ENCODE results near the gene IL18BP.

The IL18BP gene

GRCh38 chr11:72003776-72004171 lies 5.1 kb downstream of the IL18BP start:
- peaks cover 5% of the 10 kb centered on the region for H3K36me3 Mint-ChIP-seq
- H3K27me3 Mint-ChIP-seq, result no peaks in the 10 kb centered on the region
- peaks cover 28% of the 10 kb centered on the region for H3K4me1 Mint-ChIP-seq
- no peak overlapping the region for H3K27ac Mint-ChIP-seq
- H3K9me3 Mint-ChIP-seq, result no peaks in the 10 kb centered on the region
- H3K4me3 Mint-ChIP-seq, result no peak overlapping the region

GRCh38 chr11:72004515-72005346 lies 6.0 kb downstream of the IL18BP start:
- Mint-ChIP-seq H3K27ac (no peak overlapping the region), H3K4me1 (peaks cover 19% of the 10 kb centered on the region), H3K9me3 (no peaks in the 10 kb centered on the region), H3K27me3 (no peaks in the 10 kb centered on the region), H3K4me3 (no peak overlapping the region), H3K36me3 (peaks cover 5% of the 10 kb centered on the region)

DNA sequence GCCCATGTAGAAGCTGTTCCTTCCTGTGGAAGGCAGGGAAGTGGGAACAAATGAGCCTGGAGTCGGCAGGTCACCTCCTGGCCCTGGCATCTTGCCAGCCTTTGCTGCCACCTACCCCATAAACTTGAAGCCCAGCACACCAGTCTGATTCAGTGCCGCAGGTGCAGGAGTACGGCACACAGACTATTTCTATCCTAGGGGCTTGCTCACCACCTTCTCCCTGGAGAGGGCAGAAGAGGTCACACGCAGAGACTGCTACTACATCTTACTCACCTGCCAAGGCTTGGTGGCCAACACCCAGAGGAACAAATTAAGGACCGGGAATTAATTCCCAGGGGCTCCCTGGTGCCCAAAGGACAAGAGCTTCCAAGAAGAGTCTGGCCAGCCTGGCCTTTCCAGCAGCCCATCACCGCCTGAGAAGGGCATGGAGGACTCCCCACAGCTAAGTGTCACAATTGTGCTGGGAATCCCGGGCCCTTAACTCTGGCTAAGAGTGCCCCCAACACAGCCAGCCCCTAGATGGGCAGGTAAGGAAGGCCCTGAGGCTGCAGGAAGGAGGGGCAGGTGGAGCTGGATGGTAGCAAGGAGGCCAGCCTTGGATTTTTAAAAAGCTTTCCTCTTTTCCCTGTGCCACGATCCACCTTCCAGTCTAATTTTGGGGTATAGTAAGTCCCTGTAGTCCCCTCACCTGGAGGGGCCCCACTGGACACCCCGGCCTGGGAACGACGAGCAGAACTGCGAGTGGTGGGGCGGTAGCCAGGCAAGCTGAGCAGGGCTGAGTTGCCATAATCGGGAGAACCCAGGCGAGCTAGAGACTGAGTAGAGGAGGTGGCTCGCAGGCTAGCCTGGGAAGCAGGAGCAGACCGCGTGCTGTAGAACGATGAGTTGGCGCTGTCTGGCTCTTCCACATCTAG lies 6.9 kb downstream of the IL18BP start:
- peaks cover 5% of the 10 kb centered on the region for H3K36me3 Mint-ChIP-seq
- no peaks in the 10 kb centered on the region for H3K27me3 Mint-ChIP-seq
- H3K4me3 Mint-ChIP-seq, result no peak overlapping the region
- no peaks in the 10 kb centered on the region for H3K9me3 Mint-ChIP-seq
- H3K4me1 Mint-ChIP-seq, result peaks cover 11% of the 10 kb centered on the region
- peak overlapping the region; percentile 12 for H3K27ac Mint-ChIP-seq

- H3K27me3 Mint-ChIP-seq, result no peaks in the 10 kb centered on the region
- H3K4me1 Mint-ChIP-seq, result peaks cover 10% of the 10 kb centered on the region
- H3K36me3 Mint-ChIP-seq, result peaks cover 5% of the 10 kb centered on the region
- no peak overlapping the region for H3K4me3 Mint-ChIP-seq
- H3K27ac Mint-ChIP-seq, result no peak overlapping the region
- no peaks in the 10 kb centered on the region for H3K9me3 Mint-ChIP-seq
Observed at GRCh38 chr11:72006309-72007088, 7.8 kb downstream of the IL18BP start.

- Mint-ChIP-seq H3K4me1 (peaks cover 5% of the 10 kb centered on the region), H3K36me3 (peaks cover 2% of the 10 kb centered on the region), H3K27ac (peak overlapping the region; percentile 23), H3K4me3 (no peak overlapping the region), H3K9me3 (no peaks in the 10 kb centered on the region), H3K27me3 (no peaks in the 10 kb centered on the region)
Observed at GRCh38 chr11:72007089-72007476, 8.4 kb downstream of the IL18BP start.

- no peak overlapping the region for H3K27ac Mint-ChIP-seq
- no peaks in the 10 kb centered on the region for H3K27me3 Mint-ChIP-seq
- H3K9me3 Mint-ChIP-seq, result no peaks in the 10 kb centered on the region
- peaks cover 2% of the 10 kb centered on the region for H3K36me3 Mint-ChIP-seq
- no peaks in the 10 kb centered on the region for H3K4me1 Mint-ChIP-seq
- H3K4me3 Mint-ChIP-seq, result no peak overlapping the region
Observed at GRCh38 chr11:72007587-72007986, 8.9 kb downstream of the IL18BP start.

GRCh38 chr11:72008728-72009127 lies 10.0 kb downstream of the IL18BP start:
- peak overlapping the region; percentile 35 for H3K27ac Mint-ChIP-seq
- H3K9me3 Mint-ChIP-seq, result no peaks in the 10 kb centered on the region
- H3K27me3 Mint-ChIP-seq, result no peaks in the 10 kb centered on the region
- H3K4me1 Mint-ChIP-seq, result no peaks in the 10 kb centered on the region
- H3K4me3 Mint-ChIP-seq, result no peak overlapping the region
- H3K36me3 Mint-ChIP-seq, result peaks cover 2% of the 10 kb centered on the region

GRCh38 chr11:72009156-72009555 lies 10.4 kb downstream of the IL18BP start:
- Mint-ChIP-seq H3K4me1 (no peaks in the 10 kb centered on the region), H3K36me3 (peaks cover 4% of the 10 kb centered on the region), H3K4me3 (no peak overlapping the region), H3K27ac (peak overlapping the region; percentile 9), H3K9me3 (no peaks in the 10 kb centered on the region), H3K27me3 (no peaks in the 10 kb centered on the region)

DNA sequence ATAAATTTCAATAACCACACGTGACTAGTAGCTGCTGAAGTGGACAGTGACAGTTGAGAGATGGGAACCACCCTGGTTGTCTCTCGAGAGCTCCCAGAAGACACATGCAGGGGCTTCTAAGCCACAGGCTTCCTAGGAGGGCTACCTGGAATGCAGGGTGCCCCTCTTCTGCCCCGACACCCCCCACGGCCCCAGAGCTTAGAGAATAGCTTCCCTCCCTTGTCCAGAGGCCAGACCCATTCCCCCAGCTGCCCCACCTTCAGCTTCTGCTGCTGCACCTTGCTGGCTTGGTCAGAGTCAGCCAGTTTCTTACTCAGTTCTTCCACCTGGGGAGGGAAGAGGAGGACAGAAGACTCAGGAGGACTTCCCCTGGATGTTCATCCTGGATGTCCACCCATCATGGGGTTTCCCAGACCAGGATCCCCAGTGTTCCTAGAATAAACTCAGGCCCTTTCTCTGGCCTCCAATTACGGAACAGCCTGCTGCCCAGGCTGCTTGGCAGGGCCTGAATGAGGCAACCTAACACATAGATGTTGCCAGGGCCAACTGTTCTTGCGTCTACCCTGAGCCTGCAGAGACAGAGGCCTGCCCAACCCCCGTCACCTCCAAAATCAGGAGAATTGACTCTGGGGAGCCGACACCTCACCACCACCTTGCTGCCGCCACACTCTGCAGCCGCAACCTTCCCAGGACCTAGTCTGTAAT lies 12.0 kb downstream of the IL18BP start:
- no peaks in the 10 kb centered on the region for H3K4me1 Mint-ChIP-seq
- no peaks in the 10 kb centered on the region for H3K27me3 Mint-ChIP-seq
- peak overlapping the region; percentile 63 for H3K27ac Mint-ChIP-seq
- no peaks in the 10 kb centered on the region for H3K9me3 Mint-ChIP-seq
- H3K4me3 Mint-ChIP-seq, result no peak overlapping the region
- peaks cover 9% of the 10 kb centered on the region for H3K36me3 Mint-ChIP-seq

GRCh38 chr11:72012091-72012630 lies 13.5 kb downstream of the IL18BP start:
- H3K36me3 Mint-ChIP-seq, result peaks cover 7% of the 10 kb centered on the region
- H3K4me1 Mint-ChIP-seq, result no peaks in the 10 kb centered on the region
- H3K27ac Mint-ChIP-seq, result peak overlapping the region; percentile 59
- H3K9me3 Mint-ChIP-seq, result no peaks in the 10 kb centered on the region
- H3K4me3 Mint-ChIP-seq, result no peak overlapping the region
- H3K27me3 Mint-ChIP-seq, result no peaks in the 10 kb centered on the region

- Mint-ChIP-seq H3K9me3 (no peaks in the 10 kb centered on the region), H3K27ac (no peak overlapping the region), H3K36me3 (peaks cover 7% of the 10 kb centered on the region), H3K4me3 (no peak overlapping the region), H3K27me3 (no peaks in the 10 kb centered on the region), H3K4me1 (no peaks in the 10 kb centered on the region)
Observed at GRCh38 chr11:72012897-72013721, 14.4 kb downstream of the IL18BP start.

GRCh38 chr11:72013765-72014711 lies 15.3 kb downstream of the IL18BP start:
- Mint-ChIP-seq H3K4me3 (no peak overlapping the region), H3K4me1 (no peaks in the 10 kb centered on the region), H3K27ac (no peak overlapping the region), H3K9me3 (no peaks in the 10 kb centered on the region), H3K27me3 (no peaks in the 10 kb centered on the region), H3K36me3 (peaks cover 8% of the 10 kb centered on the region)

DNA sequence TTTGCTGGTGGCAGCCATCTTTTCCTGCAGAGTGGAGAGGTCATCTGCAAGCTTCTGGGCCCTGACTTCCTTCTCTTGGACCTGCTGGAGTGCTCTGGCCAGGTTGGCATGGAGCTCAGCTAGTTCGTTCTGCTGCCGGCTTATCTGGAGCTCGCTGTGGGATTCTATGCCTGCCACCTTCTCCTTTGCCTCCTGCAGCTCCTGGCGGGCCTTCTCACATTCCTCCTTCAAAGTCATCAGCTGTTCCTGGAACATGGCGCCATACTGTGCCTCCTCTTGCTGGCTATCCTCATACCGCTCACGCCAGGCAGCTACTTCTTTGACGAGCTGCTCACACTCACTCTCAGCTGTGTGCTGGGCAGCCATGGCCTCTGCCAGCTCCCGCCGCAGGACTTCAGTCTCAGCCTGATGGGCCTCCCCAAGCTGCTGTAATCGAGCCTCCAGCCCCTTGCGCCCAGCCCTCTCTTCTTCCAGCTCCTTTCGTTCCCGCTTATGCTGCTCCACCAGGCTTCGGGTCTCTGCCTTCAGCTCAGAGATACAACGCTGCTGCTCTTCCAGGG lies 16.1 kb downstream of the IL18BP start:
- Mint-ChIP-seq H3K4me3 (no peak overlapping the region), H3K4me1 (no peaks in the 10 kb centered on the region), H3K27ac (peak overlapping the region; percentile 77), H3K27me3 (no peaks in the 10 kb centered on the region), H3K9me3 (no peaks in the 10 kb centered on the region), H3K36me3 (peaks cover 11% of the 10 kb centered on the region)

All from activated naive CD4-positive, alpha-beta T cell treated with anti-CD3 and anti-CD28 coated beads, Interleukin-2, amount 50 U/mL, for 24 hours (primary cell).